ENCODE data around the gene IQCH. TPM values are rescaled to one million over a fixed set of nuclear protein-coding genes. Genes with fewer than 3 reads are reported as not detected.
A peak's percentile ranks its signal among the peaks of the same experiment; 100 is the strongest.
"Not testable (repeated sequence)": the region's sequence is repeated elsewhere in the genome, so short reads cannot be mapped to it uniquely, and the experiment has no call there.

IQCH gene
- total RNA-seq, 1 experiment from 2014 or later, result 4.5 TPM

GRCh38 chr15:67228286-67228685 is 26.3 kb upstream of the IQCH start:
- H3K27ac ChIP-seq, result no peak overlapping the region
- H3K27me3 ChIP-seq (replicated peaks), result no peaks in the 10 kb centered on the region
- no peaks in the 10 kb centered on the region for H3K9me3 ChIP-seq (replicated peaks)
- no peak for DNase-seq (ENCODE audit: low read depth in 1 of 2, low spot score in 2 of 2)
- H3K4me3 ChIP-seq, result no peak overlapping the region
- peaks cover 56% of the 10 kb centered on the region for H3K36me3 ChIP-seq
- H3K4me1 ChIP-seq (replicated peaks), result no peaks in the 10 kb centered on the region

DNA sequence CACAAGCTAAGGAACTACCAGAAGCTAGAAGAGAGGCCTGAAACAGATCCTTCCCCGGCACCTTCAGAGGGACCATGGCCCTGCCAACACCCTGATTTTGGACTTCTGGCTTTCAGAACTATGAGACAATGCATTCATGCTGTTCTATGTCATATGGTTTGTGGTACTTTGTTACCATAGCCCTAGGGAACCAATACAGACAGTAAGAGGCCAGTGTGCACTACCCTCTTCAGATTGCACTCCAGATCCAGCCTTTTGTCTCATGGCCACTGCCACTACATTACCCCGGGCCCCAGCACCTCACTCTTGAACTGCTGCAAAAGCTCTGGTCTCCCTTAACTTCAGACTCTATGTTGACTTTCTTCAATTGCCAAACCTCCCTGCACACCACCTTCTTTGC is 24.1 kb upstream of the IQCH start:
- no peaks in the 10 kb centered on the region for H3K27me3 ChIP-seq (replicated peaks)
- peaks cover 61% of the 10 kb centered on the region for H3K36me3 ChIP-seq
- no peak for DNase-seq (ENCODE audit: low read depth in 1 of 2, low spot score in 2 of 2)

GRCh38 chr15:67232591-67232990 is 22.0 kb upstream of the IQCH start:
- H3K4me1 ChIP-seq (replicated peaks), result no peaks in the 10 kb centered on the region

More for the DNA sequence above, 24.1 kb upstream of the IQCH start:
- H3K4me1 ChIP-seq (replicated peaks), result no peaks in the 10 kb centered on the region
- no peaks in the 10 kb centered on the region for H3K9me3 ChIP-seq (replicated peaks)
- no peak overlapping the region for H3K4me3 ChIP-seq
- no peak overlapping the region for H3K27ac ChIP-seq

DNA sequence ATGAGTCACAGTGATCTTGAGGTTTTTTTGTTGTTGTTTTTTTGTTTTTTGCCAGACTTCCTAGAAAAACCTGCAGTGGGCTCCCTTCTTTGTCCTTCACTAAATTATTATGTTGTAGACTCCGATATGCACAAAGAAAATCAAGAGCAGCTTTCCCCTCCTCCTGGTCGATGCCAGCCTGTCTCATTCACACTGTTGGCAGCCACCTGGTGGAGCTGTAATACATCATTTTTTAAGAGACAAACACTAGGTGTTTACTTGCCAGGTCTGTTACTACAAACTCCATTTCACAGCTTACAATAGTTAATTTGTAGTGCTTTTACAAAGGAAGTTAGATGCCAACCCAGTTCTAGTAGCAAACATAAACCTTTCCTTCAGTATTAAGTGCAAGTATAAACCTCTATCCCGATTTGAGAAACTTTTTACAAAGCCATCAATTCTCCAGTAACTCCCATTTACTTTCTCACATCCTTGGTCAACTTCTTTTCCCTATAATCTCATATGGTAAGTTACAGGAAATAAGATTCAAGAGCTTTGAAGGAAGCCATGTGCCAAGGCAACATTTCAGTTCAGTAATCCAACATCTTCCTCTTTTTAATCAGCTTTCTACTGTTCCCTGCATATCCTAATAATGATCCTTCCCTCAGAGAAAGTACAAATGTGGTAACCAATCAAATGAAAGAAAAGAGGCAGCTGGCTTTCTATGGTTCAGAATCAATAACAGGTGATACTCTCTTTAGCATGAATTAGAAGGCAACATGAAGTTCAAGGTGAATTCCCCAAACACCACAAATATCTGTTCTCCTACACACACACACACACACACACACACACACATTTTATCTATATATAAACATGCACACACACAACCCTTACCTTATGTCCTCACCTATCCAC is 14.1 kb upstream of the IQCH start:
- Histone ChIP-seq H3K9me3 (replicated peaks) (no peaks in the 10 kb centered on the region), H3K4me1 (replicated peaks) (peaks cover 9% of the 10 kb centered on the region; the same call in 1 of the 2 replicates), H3K27me3 (replicated peaks) (no peaks in the 10 kb centered on the region), H3K36me3 (peaks cover 4% of the 10 kb centered on the region; the same call in 1 of the 2 replicates), H3K4me3 (no peak overlapping the region), H3K27ac (no peak overlapping the region)
- peak in 1 of 2 experiments; percentile 9 for DNase-seq (ENCODE audit: low read depth in 1 of 2, low spot score in 2 of 2)

More at GRCh38 chr15:67232591-67232990, 22.0 kb upstream of the IQCH start:
- no peak overlapping the region for H3K4me3 ChIP-seq
- peaks cover 57% of the 10 kb centered on the region for H3K36me3 ChIP-seq
- H3K27ac ChIP-seq, result no peak overlapping the region
- no peak for DNase-seq (ENCODE audit: low read depth in 1 of 2, low spot score in 2 of 2)
- no peaks in the 10 kb centered on the region for H3K9me3 ChIP-seq (replicated peaks)
- no peaks in the 10 kb centered on the region for H3K27me3 ChIP-seq (replicated peaks)

GRCh38 chr15:67241132-67241855 is 13.3 kb upstream of the IQCH start:
- Histone ChIP-seq H3K4me1 (replicated peaks) (peaks cover 9% of the 10 kb centered on the region; the same call in 1 of the 2 replicates), H3K9me3 (replicated peaks) (no peaks in the 10 kb centered on the region)
- DNase-seq (ENCODE audit: low read depth in 1 of 2, low spot score in 2 of 2), result no peak

GRCh38 chr15:67242708-67243111 is 11.9 kb upstream of the IQCH start:
- no peak overlapping the region for H3K4me3 ChIP-seq
- peaks cover 15% of the 10 kb centered on the region; the same call in 1 of the 2 replicates for H3K36me3 ChIP-seq
- no peak overlapping the region for H3K27ac ChIP-seq
- no peaks in the 10 kb centered on the region for H3K27me3 ChIP-seq (replicated peaks)
- peaks cover 9% of the 10 kb centered on the region; the same call in 1 of the 2 replicates for H3K4me1 ChIP-seq (replicated peaks)
- DNase-seq (ENCODE audit: low read depth in 1 of 2, low spot score in 2 of 2), result no peak
- H3K9me3 ChIP-seq (replicated peaks), result no peaks in the 10 kb centered on the region

More at GRCh38 chr15:67241132-67241855, 13.3 kb upstream of the IQCH start:
- H3K4me3 ChIP-seq, result no peak overlapping the region
- H3K36me3 ChIP-seq, result peaks cover 8% of the 10 kb centered on the region; the same call in 1 of the 2 replicates
- no peaks in the 10 kb centered on the region for H3K27me3 ChIP-seq (replicated peaks)
- H3K27ac ChIP-seq, result no peak overlapping the region

- H3K36me3 ChIP-seq, result peaks cover 22% of the 10 kb centered on the region; the same call in 1 of the 2 replicates
- no peaks in the 10 kb centered on the region for H3K9me3 ChIP-seq (replicated peaks)
- no peak for DNase-seq (ENCODE audit: low read depth in 1 of 2, low spot score in 2 of 2)
- H3K4me3 ChIP-seq, result no peak overlapping the region
- H3K27ac ChIP-seq, result no peak overlapping the region
- H3K27me3 ChIP-seq (replicated peaks), result no peaks in the 10 kb centered on the region
- H3K4me1 ChIP-seq (replicated peaks), result peaks cover 5% of the 10 kb centered on the region; the same call in 1 of the 2 replicates
Observed at GRCh38 chr15:67244971-67245478, 9.6 kb upstream of the IQCH start.

GRCh38 chr15:67246606-67247005 is 8.0 kb upstream of the IQCH start:
- H3K27ac ChIP-seq; DNase-seq (ENCODE audit: low read depth in 1 of 2, low spot score in 2 of 2); H3K27me3 ChIP-seq (replicated peaks); H3K4me3 ChIP-seq; H3K9me3 ChIP-seq (replicated peaks); H3K4me1 ChIP-seq (replicated peaks): not testable (repeated sequence)
- peaks cover 22% of the 10 kb centered on the region; the same call in 1 of the 2 replicates for H3K36me3 ChIP-seq

- no peak for DNase-seq (ENCODE audit: low read depth in 1 of 2, low spot score in 2 of 2)
- no peak overlapping the region for H3K4me3 ChIP-seq
- H3K4me1 ChIP-seq (replicated peaks), result peaks cover under 1% of the 10 kb centered on the region
- H3K27me3 ChIP-seq (replicated peaks), result no peaks in the 10 kb centered on the region
- peaks cover 22% of the 10 kb centered on the region; the same call in 1 of the 2 replicates for H3K36me3 ChIP-seq
- H3K9me3 ChIP-seq (replicated peaks), result no peaks in the 10 kb centered on the region
- H3K27ac ChIP-seq, result no peak overlapping the region
Observed at GRCh38 chr15:67248011-67248505, 6.5 kb upstream of the IQCH start.

DNA sequence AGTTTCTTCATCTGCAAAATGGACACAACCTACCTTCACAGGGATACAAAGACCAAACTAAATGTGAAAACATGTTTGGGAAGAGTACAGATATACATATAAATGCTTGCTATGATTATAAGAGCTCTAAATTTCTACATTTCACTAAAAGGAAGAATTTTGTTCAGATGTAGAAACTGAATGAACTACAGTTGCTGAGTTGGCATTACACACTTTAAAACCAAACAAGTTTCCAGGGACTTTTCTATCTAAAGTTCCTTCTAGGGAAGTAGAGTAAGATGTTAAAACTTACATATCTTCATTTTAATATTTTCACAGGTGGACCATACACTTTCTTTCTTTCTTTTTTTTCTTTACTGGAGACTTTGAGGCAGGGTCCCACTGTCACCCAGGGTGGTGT is 4.8 kb upstream of the IQCH start:
- Histone ChIP-seq H3K27ac (no peak overlapping the region), H3K36me3 (peaks cover 25% of the 10 kb centered on the region), H3K4me1 (replicated peaks) (peaks cover 9% of the 10 kb centered on the region), H3K9me3 (replicated peaks) (no peaks in the 10 kb centered on the region), H3K4me3 (no peak overlapping the region), H3K27me3 (replicated peaks) (no peaks in the 10 kb centered on the region)
- DNase-seq (ENCODE audit: low read depth in 1 of 2, low spot score in 2 of 2), result no peak

GRCh38 chr15:67251318-67251717 is 3.3 kb upstream of the IQCH start:
- peaks cover 9% of the 10 kb centered on the region for H3K4me1 ChIP-seq (replicated peaks)
- no peaks in the 10 kb centered on the region for H3K9me3 ChIP-seq (replicated peaks)
- no peak overlapping the region for H3K27ac ChIP-seq
- peaks cover 17% of the 10 kb centered on the region for H3K36me3 ChIP-seq
- DNase-seq (ENCODE audit: low read depth in 1 of 2, low spot score in 2 of 2), result no peak
- no peak overlapping the region for H3K4me3 ChIP-seq
- no peaks in the 10 kb centered on the region for H3K27me3 ChIP-seq (replicated peaks)

GRCh38 chr15:67253101-67253500 is 1.5 kb upstream of the IQCH start:
- Histone ChIP-seq H3K9me3 (replicated peaks) (no peaks in the 10 kb centered on the region), H3K36me3 (peaks cover 10% of the 10 kb centered on the region), H3K4me1 (replicated peaks) (peaks cover 9% of the 10 kb centered on the region), H3K27me3 (replicated peaks) (no peaks in the 10 kb centered on the region), H3K27ac (no peak overlapping the region), H3K4me3 (peak overlapping the region; percentile 84; the same call in 1 of the 2 replicates)
- no peak for DNase-seq (ENCODE audit: low read depth in 1 of 2, low spot score in 2 of 2)

DNA sequence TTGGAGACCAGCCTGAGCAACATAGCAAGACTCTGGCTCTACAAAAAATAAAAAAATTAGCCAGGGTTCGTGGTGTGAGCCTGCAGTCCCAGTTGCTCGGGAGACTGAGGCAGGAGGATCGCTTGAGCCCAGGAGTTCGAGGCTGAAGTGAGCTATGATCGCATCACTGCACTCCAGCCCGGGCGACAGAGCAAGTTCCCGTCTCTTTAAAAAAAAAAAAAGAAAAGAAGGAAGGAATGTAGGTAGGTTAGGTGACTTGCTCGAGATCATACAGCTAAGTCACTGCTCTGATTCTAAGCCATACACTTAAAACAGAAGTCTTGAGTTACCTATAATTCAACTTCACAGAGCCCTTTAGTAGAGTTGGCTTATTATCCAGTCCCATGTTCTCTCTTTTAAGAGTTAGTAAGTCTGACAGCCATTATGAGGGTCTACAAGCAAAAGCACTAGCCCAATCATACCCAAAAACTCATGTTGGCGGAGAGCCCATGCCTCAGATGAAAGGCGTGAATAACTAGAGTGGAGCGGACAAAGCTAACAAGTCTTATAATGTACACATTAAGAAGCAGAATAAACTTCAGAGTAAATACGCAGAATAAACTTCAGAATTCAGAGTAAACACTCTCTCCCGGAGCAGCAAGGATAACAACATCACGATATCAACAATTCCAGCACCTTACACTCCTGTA is 893 bp upstream of the IQCH start:
- H3K9me3 ChIP-seq (replicated peaks), result no peaks in the 10 kb centered on the region
- peak in 1 of 2 experiments; percentile 3 for DNase-seq (ENCODE audit: low read depth in 1 of 2, low spot score in 2 of 2)
- H3K27ac ChIP-seq, result peak overlapping the region; percentile 88
- H3K36me3 ChIP-seq, result peaks cover 6% of the 10 kb centered on the region
- H3K27me3 ChIP-seq (replicated peaks), result no peaks in the 10 kb centered on the region
- H3K4me3 ChIP-seq, result peak overlapping the region; percentile 84
- peaks cover 9% of the 10 kb centered on the region for H3K4me1 ChIP-seq (replicated peaks)
